T-helper 2 cell treated with Interferon-gamma antibody and Interleukin-4, amounts not matched to agents 5 μg/mL and 100 μg/mL, for 36 hours (primary cell): ENCODE measurements around the gene RAB4B.

Experiments
- DNase-seq: peaks from one replicate; pipeline ENCODE4 v3.0.0; 2021; ENCODE audit warnings: low spot score
- H3K27ac Mint-ChIP-seq: one replicate; pipeline ENCODE4 v1.8.0; 2021; ENCODE audit warnings: mild to moderate bottlenecking, mixed read lengths
- H3K27me3 Mint-ChIP-seq: one replicate; pipeline ENCODE4 v1.8.0; 2021; ENCODE audit warnings: low read depth, mixed read lengths
- H3K36me3 Mint-ChIP-seq: one replicate; pipeline ENCODE4 v1.8.0; 2021; ENCODE audit warnings: low read depth, mixed read lengths
- H3K4me1 Mint-ChIP-seq: one replicate; pipeline ENCODE4 v1.8.0; 2021; ENCODE audit warnings: low read depth, mixed read lengths
- H3K4me3 Mint-ChIP-seq: one replicate; pipeline ENCODE4 v1.8.0; 2022; ENCODE audit warnings: mild to moderate bottlenecking, moderate library complexity, mixed read lengths
- H3K9me3 Mint-ChIP-seq: one replicate; pipeline ENCODE4 v1.8.0; 2021; ENCODE audit warnings: mixed read lengths

RAB4B gene

GRCh38 chr19:40800339-40800996 lies 22.4 kb downstream of the RAB4B start:
- H3K27ac Mint-ChIP-seq: peak overlapping the region; percentile 91
- no peak for DNase-seq
- peak overlapping the region; percentile 95 for H3K4me3 Mint-ChIP-seq
- H3K9me3 Mint-ChIP-seq: no peaks in the 10 kb centered on the region
- peaks cover 55% of the 10 kb centered on the region for H3K36me3 Mint-ChIP-seq
- peaks cover 64% of the 10 kb centered on the region for H3K4me1 Mint-ChIP-seq
- no peaks in the 10 kb centered on the region for H3K27me3 Mint-ChIP-seq

DNA sequence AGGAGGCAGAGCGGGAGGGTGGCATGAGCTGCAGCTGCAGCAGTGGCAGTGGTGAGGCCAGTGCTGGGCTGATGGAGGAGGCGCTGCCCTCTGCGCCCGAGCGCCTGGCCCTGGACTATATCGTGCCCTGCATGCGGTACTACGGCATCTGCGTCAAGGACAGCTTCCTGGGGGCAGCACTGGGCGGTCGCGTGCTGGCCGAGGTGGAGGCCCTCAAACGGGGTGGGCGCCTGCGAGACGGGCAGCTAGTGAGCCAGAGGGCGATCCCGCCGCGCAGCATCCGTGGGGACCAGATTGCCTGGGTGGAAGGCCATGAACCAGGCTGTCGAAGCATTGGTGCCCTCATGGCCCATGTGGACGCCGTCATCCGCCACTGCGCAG lies 22.9 kb downstream of the RAB4B start:
- Mint-ChIP-seq H3K4me3 (peak overlapping the region; percentile 95), H3K27ac (peak overlapping the region; percentile 52), H3K9me3 (no peaks in the 10 kb centered on the region), H3K27me3 (no peaks in the 10 kb centered on the region), H3K4me1 (peaks cover 68% of the 10 kb centered on the region), H3K36me3 (peaks cover 55% of the 10 kb centered on the region)
- no peak for DNase-seq

GRCh38 chr19:40801426-40802299 lies 23.6 kb downstream of the RAB4B start:
- Mint-ChIP-seq H3K27me3 (no peaks in the 10 kb centered on the region), H3K4me1 (peaks cover 71% of the 10 kb centered on the region), H3K27ac (peak overlapping the region; percentile 92), H3K4me3 (peak overlapping the region; percentile 95), H3K36me3 (peaks cover 53% of the 10 kb centered on the region), H3K9me3 (no peaks in the 10 kb centered on the region)
- no peak for DNase-seq

GRCh38 chr19:40802300-40803169 lies 24.5 kb downstream of the RAB4B start:
- H3K4me1 Mint-ChIP-seq: peaks cover 69% of the 10 kb centered on the region
- peaks cover 58% of the 10 kb centered on the region for H3K36me3 Mint-ChIP-seq
- peak overlapping the region; percentile 95 for H3K4me3 Mint-ChIP-seq
- H3K27me3 Mint-ChIP-seq: no peaks in the 10 kb centered on the region
- H3K9me3 Mint-ChIP-seq: no peaks in the 10 kb centered on the region
- DNase-seq: no peak
- H3K27ac Mint-ChIP-seq: peak overlapping the region; percentile 92

- Mint-ChIP-seq H3K36me3 (peaks cover 65% of the 10 kb centered on the region), H3K9me3 (no peaks in the 10 kb centered on the region), H3K4me1 (peaks cover 68% of the 10 kb centered on the region), H3K27ac (peak overlapping the region; percentile 92), H3K4me3 (peak overlapping the region; percentile 95), H3K27me3 (no peaks in the 10 kb centered on the region)
- DNase-seq: no peak
Measured at GRCh38 chr19:40803170-40803856, 25.3 kb downstream of the RAB4B start.

DNA sequence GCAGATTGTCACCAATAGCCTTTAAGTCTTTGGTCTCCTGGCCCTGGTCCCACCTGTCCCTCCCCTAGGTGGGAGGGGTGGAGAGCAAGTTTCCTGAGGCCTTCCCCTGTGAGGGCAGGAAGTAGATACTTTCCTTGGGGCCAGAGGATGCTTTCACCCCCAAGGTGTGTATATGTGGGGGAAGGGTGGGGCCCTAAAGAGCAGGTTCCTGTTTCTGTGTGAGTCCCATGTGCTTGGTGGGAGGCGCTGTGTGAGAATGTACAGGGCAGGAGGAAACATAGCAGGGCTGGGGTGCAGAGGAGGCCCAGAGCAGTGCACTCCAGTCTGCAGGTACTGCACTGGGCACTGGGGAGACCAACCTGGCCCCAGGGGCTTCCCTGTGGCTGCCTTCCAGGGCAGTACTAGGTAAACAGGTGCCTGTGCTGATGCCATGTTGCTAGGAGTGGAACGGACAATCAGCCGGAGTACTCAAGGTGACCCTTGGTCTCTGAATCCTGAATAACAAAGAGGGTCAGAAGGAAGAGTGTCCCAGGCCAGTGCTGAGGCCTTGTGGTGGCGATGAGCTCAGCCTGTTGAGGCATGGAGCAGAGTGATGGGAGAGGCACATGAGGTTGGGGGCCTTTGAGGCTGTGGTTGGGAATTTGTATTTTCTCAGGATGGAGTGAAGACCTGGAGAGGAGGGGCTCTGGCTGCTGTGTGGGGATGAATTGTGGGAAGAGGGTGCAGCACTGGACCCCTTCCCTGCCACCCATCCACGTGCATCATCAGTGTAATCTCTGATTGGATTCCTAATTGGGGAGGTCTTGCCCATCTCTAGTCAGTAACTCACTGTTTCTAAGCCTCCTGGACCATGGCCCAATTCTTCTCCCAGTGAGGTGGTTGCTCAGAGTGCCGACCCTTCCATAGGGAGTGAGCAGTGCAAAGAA lies 26.1 kb downstream of the RAB4B start:
- Mint-ChIP-seq H3K4me3 (peak overlapping the region; percentile 95), H3K27ac (peak overlapping the region; percentile 92), H3K36me3 (peaks cover 66% of the 10 kb centered on the region), H3K9me3 (no peaks in the 10 kb centered on the region), H3K27me3 (no peaks in the 10 kb centered on the region), H3K4me1 (peaks cover 64% of the 10 kb centered on the region)
- DNase-seq: peak; percentile 30

DNA sequence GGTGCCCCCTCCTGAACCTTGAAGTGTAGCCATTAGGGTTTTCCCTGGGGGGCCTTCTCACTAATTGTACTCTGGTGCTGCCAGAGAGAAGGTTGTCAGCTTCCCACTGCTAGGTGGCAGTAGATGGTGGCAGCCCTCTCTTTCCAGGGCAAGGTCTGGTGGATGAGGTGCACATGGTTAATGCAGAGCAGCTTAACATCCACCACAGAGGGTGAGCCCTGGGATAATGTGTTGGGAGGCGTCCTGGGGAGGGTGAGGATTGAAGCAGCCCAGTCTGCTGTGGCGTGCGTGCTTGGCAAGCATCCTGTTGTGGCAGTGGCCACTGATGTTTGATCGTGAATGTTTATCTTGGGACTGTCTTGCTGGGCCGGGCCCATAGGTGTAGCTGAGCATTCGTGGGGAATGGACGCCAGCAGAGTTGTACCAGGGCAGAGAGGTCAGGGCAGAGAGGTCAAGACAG lies 26.8 kb downstream of the RAB4B start:
- no peaks in the 10 kb centered on the region for H3K27me3 Mint-ChIP-seq
- peaks cover 68% of the 10 kb centered on the region for H3K36me3 Mint-ChIP-seq
- H3K9me3 Mint-ChIP-seq: no peaks in the 10 kb centered on the region
- H3K4me3 Mint-ChIP-seq: peak overlapping the region; percentile 95
- peak overlapping the region; percentile 92 for H3K27ac Mint-ChIP-seq
- no peak for DNase-seq
- peaks cover 64% of the 10 kb centered on the region for H3K4me1 Mint-ChIP-seq

- no peak for DNase-seq
- Mint-ChIP-seq H3K27ac (peak overlapping the region; percentile 92), H3K4me1 (peaks cover 63% of the 10 kb centered on the region), H3K27me3 (no peaks in the 10 kb centered on the region), H3K4me3 (peak overlapping the region; percentile 95), H3K36me3 (peaks cover 67% of the 10 kb centered on the region), H3K9me3 (no peaks in the 10 kb centered on the region)
Measured at GRCh38 chr19:40805258-40805868, 27.3 kb downstream of the RAB4B start.

- Mint-ChIP-seq H3K4me3 (peak overlapping the region; percentile 75), H3K27me3 (peaks cover 2% of the 10 kb centered on the region), H3K27ac (peak overlapping the region; percentile 90), H3K36me3 (peaks cover 62% of the 10 kb centered on the region), H3K4me1 (peaks cover 68% of the 10 kb centered on the region), H3K9me3 (no peaks in the 10 kb centered on the region)
- peak; percentile 77 for DNase-seq
Measured at GRCh38 chr19:40806423-40807146, 28.5 kb downstream of the RAB4B start.

DNA sequence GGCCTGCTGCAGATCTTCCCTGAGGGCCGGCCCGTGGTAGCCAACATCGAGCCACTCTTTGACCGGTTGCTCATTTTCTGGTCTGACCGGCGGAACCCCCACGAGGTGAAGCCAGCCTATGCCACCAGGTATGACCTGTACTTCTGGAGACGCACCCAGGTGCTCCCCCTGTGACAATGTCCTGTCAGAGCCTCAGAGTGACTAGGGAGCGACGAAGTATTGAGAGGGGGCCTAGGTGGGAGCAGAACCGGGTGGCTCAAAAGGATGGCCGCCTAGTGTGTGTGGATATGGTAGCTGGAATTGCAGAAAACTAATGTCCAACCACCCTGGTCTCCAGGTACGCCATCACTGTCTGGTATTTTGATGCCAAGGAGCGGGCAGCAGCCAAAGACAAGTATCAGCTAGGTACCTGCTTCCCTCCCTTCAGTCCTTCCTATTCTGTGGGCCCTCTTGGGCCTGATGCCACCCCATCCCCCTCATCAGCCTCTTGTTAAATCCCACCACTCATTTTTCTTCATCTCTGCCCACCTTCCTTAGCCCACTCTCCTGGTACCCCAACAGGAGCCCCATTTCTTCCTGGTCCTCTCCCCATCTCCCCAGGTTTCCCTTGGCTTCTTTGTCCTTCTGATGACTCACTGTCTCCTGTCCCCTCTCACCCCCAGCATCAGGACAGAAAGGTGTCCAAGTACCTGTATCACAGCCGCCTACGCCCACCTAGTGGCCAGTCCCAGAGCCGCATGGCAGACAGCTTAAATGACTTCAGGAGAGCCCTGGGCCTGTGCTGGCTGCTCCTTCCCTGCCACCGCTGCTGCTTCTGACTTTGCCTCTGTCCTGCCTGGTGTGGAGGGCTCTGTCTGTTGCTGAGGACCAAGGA lies 29.3 kb downstream of the RAB4B start:
- no peak for DNase-seq
- Mint-ChIP-seq H3K4me3 (peak overlapping the region; percentile 75), H3K27me3 (peaks cover 7% of the 10 kb centered on the region), H3K36me3 (peaks cover 55% of the 10 kb centered on the region), H3K4me1 (peaks cover 60% of the 10 kb centered on the region), H3K27ac (peak overlapping the region; percentile 67), H3K9me3 (no peaks in the 10 kb centered on the region)

GRCh38 chr19:40808021-40808325 lies 29.9 kb downstream of the RAB4B start:
- Mint-ChIP-seq H3K4me1 (peaks cover 55% of the 10 kb centered on the region), H3K36me3 (peaks cover 49% of the 10 kb centered on the region), H3K9me3 (no peaks in the 10 kb centered on the region), H3K27ac (peak overlapping the region; percentile 67), H3K4me3 (peak overlapping the region; percentile 41), H3K27me3 (peaks cover 13% of the 10 kb centered on the region)
- no peak for DNase-seq
